GM21423 (cell line): Measurements from ENCODE around the gene CFAP69.
A peak's percentile ranks its signal among the peaks of the same experiment; 100 is the strongest.

Source experiments
- ATAC-seq: cut with Tn5 transposase; IDR thresholded peaks from one replicate; pipeline ENCODE4 v1.9.1; 2021; ENCODE audit warnings: mild to moderate bottlenecking, moderate library complexity; ENCODE audit not compliant: unreplicated experiment

CFAP69 gene

DNA sequence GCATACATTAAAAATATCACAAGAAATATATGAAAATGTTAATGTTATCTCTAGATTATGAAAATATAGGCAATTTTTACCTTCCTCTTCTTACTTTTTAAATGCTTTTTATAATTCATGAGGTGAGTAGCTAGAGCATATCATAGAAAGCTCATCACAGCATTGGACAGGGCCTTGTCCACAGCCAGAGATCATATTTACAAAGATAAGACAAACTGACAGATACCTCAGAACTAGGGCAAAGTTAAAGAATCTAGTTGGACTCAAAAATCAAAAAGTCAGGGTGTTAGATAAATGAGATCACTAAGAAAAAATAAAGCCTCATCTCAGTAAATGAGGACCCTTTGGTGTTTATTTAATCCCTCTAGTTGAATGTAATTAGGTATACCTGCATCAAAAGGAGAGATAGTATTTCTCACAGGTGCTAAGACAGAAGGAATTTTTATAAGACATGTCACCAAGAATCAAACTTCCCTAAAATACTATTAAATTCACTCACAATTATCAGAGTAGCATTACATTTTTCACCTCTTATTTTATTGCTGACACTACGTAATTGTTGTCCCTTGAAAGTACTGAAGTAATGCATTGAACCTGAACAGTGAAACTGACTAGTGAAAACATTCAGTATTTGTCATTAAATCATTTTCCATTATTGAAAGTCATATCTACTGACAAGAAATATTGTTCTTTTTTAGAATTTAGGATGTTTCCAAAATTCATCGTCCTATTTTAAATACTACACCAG is 25.6 kb downstream of the CFAP69 start:
- ATAC-seq = no peak

GRCh38 chr7:90271753-90272152 is 26.8 kb downstream of the CFAP69 start:
- no peak for ATAC-seq

DNA sequence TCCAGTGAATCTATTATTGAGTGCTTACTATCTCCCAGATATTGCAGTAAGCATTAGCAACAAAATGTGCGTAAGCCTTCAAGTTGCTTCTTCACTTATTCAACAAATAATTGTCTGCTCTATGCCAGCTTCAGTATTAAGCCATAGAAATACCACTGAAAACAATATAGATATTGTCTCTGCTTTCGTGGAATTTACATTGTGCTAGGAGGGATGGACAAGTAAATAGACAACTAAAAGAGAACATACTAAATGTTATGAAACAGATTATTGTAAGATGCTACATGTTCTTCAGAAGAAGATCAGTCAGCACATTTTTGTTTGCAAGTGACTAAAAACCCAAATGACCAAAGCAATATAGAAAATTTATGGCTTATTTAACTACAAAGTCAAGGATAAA is 27.3 kb downstream of the CFAP69 start:
- ATAC-seq = no peak

DNA sequence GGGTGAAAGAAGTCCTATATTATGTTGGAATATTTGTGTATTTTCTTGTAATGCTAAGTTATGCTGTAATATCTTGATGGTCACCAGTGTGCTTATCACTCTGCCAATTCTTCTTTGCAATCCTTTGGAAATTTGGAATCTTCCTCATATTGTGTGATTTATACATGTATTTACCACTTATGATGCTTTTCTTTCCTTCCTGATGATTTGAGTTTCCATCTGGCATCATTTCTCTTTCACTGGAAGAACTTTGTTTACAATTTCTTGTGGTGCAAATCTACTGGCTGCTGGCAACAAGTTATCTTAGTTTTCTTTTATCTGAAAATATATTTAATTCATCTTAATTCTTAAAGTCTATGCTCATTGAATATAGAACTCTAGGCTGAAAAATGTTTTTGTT is 29.2 kb downstream of the CFAP69 start:
- ATAC-seq = no peak

DNA sequence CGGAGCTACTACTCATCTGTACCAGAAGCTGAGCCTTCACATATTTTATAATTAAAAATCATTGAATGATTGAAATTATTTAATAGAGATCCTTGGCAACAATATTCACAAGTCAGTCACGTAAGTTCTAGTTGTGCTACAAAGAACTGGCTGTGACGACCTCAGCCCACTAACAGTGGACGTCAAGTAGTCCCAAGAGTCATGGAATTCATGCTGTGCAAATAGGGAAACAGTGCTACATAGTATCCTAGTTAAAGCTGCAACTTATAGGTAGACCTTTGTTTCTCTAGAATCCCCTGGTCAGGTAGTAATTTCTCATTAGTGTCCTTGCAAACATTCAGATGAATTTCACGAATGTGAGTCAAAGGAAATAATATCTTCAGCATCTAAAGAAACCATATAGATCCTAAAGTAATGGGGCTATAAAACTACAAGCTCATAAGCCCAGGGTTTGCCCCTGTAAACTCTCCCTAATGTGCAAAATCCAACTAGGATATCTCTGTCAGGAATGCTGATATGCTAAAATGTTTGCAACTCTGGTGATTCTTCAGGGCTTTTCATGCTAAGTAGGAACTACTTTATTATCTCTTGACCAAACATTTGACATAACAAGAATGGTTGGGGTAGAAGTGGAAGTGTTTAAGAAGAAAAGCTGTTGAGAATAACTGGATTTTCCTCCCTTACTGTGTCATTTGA is 31.2 kb downstream of the CFAP69 start:
- ATAC-seq = no peak

- no peak for ATAC-seq
Measured at GRCh38 chr7:90288154-90288553, 43.2 kb downstream of the CFAP69 start.

GRCh38 chr7:90290244-90291113 is 45.5 kb downstream of the CFAP69 start:
- ATAC-seq = no peak

- peak; percentile 80 for ATAC-seq
Measured at GRCh38 chr7:90298145-90299038, 53.4 kb downstream of the CFAP69 start.

- ATAC-seq = no peak
Measured at GRCh38 chr7:90303241-90303640, 58.3 kb downstream of the CFAP69 start.

GRCh38 chr7:90309872-90310271 is 64.9 kb downstream of the CFAP69 start:
- no peak for ATAC-seq

GRCh38 chr7:90311175-90311574 is 66.2 kb downstream of the CFAP69 start:
- ATAC-seq = no peak

DNA sequence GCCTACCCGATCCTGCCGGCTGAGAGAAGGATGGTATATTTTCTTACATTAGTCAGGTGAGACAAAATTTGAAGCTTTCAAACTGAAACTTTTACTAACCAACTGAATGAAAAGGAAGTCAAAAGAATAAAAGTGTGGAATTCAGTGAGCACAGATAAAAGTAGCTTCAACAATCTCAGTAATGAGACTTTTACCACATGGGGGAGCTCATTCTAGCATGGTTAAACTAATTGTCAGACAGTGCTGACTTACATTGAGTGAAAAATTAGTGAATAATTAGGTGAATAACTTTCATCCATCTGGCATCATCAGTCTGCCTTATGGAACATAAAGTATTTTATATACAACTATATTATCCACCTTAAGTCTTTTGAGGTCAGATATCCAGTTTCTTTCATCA is 67.8 kb downstream of the CFAP69 start:
- no peak for ATAC-seq

DNA sequence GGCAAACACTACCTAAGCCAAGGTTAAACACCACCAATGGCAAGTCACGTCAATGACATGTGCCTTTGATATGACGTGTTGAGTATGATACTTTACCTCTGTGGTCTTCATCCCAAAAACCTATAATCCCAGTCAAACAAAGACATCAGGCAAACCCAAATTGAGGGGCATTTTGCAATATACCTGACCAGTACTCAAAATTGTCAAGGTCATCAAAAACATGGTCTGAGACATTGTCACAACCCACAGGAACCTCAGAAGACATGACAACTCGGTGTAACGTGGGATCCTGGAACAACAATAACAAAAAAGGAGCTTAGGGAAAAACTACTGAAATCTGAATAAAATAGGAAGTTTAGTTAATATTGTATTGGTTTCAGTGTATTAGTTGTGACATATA is 68.9 kb downstream of the CFAP69 start:
- ATAC-seq = no peak

DNA sequence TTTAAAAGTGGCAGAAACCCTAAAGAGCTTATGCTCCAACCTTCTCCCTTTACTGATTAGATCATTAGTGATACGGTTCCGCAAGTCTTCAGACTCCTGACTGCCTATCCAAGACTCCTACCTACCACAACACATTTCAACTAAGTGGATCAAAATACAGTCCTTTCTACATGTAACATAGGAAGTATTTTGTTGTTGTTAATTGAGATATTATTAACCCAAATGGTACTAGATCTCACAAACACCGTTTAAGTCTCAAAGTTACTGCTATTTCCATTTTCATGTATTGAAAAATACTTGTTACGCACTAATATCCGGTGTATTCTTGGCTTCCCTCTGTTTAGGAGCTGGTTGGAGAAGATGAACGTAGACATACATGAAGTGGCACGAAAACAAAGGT is 75.0 kb downstream of the CFAP69 start:
- no peak for ATAC-seq

DNA sequence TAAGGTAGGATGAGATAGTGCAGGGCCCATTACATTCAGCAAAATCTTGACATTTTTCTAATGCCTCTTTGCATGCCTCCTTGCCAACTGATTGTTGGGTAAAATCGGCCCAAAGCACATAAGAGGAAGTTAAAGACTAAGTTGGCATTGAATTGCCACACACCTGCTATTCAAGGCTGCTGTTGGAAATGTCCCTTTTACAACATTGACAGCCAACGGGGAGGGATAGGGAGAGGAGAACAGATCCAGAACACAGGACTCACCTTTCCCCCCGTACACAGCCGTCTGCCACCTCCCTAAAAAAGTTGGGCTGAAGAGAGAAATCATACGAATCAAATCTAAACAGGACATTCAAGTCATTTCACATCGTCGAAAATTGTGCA is 75.4 kb downstream of the CFAP69 start:
- ATAC-seq = no peak

GRCh38 chr7:90320801-90321494 is 76.0 kb downstream of the CFAP69 start, which contains the start of gene FAM237B:
TSS of gene FAM237B (minus strand) at chr7:90321304. CDS start at chr7:90319748, 1,556 bp downstream.
- no peak for ATAC-seq

GRCh38 chr7:90322837-90323236 is 77.9 kb downstream of the CFAP69 start:
- ATAC-seq = no peak

DNA sequence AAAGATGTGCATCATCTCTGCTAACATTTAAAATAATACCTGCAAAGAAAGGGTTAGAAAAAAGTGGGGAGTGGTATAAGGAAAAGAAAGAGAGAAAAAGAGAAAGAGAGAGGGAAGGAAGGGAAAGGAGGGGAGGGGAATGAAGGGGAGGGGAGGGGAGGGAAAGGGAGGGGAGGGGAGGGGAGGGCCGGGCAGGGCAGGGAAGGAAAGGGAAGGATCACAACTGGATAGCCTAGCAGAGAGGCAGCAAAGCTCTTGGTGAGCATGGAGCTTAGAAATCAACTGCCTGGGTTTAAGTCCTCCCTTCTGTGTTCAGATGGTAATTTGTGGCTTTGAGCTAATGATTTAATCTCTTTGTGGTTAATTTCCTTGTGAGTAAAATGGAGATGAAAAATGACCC is 81.5 kb downstream of the CFAP69 start:
- no peak for ATAC-seq

DNA sequence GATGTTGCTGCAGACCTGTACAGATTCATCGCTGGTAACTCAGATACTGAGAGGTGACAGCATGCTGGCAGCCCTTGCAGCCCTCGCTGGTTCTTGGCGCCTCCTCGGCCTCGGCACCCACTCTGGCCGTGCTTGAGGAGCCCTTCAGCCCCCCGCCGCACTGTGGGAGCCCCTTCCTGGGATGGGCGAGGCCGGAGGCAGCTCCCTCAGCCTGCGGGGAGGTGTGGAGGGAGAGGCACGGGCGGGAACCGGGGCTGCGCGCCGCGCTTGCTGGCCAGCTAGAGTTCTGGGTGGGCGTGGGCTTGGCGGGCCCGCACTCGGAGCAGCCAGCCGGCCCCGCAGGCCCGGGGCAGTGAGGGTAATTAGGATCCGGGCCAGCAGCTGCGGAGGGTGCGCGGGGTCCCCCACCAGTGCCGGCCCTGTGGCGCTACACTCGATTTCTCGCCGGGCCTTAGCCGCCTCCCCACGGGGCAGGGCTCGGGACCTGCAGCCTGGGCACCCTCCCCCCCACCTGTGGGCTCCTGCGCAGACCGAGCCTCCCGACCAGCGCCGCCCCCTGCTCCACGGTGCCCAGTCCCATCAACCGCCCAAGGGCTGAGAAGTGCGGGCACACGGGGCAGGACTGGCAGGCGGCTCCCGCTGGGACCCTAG is 89.3 kb downstream of the CFAP69 start:
- ATAC-seq = no peak
